ENCODE measurements around the gene TGDS.
"Not testable (repeated sequence)": the region's sequence is repeated elsewhere in the genome, so short reads cannot be mapped to it uniquely, and the experiment has no call there.

The TGDS gene, protein sequence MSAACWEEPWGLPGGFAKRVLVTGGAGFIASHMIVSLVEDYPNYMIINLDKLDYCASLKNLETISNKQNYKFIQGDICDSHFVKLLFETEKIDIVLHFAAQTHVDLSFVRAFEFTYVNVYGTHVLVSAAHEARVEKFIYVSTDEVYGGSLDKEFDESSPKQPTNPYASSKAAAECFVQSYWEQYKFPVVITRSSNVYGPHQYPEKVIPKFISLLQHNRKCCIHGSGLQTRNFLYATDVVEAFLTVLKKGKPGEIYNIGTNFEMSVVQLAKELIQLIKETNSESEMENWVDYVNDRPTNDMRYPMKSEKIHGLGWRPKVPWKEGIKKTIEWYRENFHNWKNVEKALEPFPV

DNA sequence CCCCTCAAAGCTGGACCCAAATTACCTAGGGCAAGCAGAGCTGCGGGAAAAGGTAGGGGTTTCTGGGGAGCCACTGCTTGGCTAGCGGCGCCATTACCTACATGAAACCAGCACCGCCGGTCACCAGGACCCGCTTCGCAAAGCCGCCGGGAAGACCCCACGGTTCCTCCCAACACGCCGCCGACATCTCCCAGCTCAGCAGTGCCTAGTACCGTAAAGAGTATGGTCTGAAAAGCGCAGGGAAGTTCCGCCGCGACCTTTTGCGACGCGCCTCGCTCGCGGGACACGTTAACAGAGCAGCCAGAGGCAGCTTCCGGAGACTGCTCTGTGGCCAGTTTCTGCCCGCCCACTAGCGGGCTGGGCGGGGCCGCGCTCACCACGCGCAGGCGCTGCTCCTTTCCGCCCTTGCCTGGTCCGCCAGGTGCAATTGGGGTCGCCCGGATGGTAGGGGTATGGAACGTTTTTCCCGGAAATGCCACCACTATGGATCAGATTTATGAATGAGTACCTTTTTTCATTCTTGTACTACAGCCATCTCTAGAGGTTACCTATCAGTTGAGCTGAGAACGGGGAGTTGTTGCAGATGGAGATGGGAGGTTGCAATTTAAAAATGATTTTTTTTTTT is at the start of gene TGDS:
Gene TGDS (minus strand): TSS at position 203 of the 625 bp plus-strand sequence. CDS start 16 bp downstream, at position 187.
- DNase-seq: peak; percentile 93 to 94

DNA sequence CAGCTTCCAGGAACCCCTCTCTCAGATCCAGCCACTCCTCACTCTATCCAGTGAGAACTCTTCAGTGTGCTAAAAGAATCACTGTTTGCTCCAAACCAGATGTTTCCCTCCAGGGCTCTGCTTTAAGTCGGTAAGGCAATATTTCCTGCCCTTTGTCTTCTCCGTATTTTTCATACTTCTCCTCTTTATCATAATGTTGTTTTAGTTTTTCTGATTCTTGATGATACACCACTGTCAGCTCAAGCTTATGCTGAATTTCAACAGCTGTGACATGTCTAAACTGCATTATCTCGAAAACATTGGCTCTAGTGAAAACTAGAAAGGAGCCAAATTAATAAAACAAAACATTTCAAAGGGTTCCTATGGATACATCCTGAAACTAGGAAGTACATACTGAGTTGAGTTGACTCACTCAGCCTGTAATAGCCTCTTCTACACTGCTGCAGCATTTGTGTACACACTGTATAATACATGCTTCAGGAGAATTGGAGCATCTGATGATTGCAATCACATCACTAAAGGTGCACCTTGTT is 45.5 kb upstream of the TGDS start:
- DNase-seq: no peak

DNA sequence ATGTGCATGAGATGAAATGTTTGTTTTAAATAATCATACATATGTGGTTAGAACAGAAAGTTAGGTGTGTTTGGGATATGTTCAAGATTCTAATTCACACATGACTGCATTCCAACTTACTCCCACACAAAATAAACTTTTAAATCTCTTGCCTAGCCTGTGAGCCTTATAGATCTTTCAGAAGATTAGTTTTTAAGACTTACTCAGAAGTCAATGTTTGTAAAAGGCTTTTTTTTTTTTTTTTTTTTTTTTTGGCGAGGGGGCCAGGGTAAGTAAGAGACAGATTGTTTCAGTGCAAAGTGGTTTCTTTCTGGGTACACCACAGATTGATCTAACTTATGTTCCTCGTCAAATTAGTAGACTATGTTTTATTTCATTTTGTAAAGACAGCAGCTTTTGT is 44.8 kb upstream of the TGDS start:
- no peak for DNase-seq

DNA sequence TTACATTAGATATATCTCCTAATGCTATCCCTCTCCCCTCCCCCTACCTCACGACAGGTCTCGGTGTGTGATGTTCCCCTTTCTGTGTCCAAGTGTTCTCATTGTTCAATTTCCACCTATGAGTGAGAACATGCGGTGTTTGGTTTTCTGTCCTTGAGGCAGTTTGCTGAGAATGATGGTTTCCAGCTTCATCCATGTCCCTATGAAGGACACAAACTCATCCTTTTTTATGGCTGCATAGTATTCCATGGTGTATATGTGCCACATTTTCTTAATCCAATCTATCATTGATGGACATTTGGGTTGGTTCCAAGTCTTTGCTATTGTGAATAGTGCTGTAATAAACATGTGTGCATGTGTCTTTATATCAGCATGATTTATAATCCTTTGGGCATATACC is 41.7 kb upstream of the TGDS start:
- not testable (repeated sequence) for DNase-seq

DNA sequence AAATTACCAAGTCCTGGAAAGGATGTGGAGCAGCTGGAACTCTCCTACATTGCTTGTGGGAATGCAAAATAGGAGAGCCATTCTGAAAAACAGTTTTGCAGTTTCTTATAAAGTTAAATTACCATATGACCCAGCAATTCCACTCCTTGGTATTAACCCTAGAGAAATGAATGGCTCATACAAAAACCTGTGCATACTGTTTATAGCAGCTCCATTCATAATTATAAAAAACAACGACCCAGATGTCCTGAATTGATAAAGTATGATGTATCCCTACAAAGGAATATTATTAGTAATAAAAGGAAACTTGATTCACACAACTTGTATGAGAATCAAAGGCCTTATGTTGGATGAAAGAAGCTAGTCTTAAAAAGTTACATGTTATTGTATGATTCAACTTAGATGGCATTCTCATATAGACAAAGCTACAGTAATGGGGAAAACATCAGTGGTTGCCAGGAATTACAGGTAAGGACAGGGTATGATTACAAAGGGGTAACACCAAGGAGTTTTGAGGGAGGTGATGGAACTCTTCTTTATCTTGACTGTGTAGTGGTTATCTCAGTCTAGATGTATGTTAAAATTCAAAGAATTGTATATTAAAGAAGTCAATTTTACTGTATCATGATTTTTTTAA is 41.1 kb upstream of the TGDS start:
- DNase-seq: no peak

DNA sequence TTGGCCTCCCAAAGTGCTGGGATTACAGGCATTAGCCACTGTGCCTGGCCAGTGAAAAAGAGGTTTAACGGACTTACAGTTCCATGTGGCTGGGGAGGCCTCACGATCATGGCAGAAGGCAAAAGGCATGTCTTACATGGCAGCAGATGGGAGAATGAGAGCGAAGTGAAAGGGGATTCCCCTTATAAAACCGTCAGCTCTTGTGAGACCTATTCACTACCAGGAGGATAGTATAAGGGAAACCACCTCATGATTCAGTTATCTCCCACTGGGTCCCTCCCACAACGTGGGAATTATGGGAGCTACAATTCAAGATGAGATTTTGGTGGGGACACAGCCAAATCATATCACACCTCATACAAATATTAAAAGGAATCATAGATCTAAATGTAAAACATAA is 40.1 kb upstream of the TGDS start:
- not testable (repeated sequence) for DNase-seq

DNA sequence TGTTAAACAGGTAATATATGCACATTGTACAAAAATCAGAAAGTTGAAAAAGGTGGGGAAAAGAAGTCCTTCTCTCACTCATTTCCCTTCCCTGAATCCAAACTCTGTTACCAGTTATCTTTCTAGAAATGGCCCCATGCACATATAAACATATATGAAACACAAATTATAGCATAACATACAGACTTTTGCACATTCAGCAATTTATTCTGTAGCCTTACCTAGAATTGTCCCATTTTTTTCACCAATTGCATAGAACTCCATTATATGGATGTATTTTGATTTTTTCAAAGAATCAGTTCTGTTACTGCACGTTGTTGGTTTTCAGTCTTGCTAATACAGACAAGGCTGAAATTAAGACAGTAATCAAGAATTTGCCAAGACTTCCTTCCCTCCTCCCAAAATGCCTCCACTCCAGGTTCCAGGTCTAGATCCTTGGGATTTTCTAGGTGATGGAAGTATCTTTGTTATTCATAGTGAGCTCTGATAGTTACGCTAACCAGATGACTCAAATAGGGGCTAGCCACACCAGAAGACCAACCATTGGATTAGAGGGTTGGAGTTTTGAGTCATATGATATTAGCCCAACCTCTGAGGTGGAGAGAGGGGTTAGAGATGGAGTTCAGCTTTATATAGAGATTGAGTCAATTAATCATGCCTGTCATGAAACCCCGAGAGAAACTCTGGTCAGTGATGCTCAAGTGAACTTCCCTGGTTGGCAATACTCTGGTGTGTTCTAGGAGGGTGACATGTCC is 36.5 kb upstream of the TGDS start:
- no peak for DNase-seq

DNA sequence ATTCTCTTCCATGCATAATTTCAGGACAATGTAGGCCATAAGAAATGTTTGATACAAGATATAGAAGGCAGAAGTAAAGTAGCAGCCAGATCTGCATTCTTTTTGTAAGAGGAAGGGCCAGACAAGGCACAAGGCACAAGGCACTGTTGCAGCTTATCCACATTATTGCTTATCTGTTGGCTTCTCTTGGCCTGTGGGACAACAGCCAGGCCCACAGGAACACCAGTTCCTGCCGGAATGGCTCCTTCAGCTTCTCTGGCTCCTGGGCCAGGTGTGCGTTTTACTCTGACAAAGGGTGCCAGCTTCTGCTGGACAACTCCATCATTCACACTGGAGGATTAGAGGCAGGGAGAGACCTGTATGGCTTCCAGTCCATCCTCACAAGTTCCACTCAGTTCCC is 34.9 kb upstream of the TGDS start:
- no peak for DNase-seq

DNA sequence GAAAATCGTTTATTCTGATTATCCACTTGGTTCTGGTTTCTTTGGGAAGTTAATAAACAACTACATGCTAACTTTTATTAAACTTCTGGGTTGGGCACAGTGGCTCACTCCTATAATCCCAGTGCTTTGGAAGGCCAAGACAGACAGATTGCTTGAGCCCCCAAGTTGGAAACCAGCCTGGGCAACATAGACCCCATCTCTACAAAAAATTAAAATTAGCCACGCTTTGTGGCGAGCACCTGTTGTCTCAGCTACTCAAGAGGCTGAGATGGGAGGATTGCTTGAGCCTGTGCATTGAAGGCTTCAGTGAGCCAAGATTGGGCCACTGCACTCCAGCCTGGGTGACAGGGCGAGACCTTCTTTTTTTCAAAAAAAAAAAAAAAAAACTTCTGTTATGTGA is 27.4 kb upstream of the TGDS start:
- no peak for DNase-seq

DNA sequence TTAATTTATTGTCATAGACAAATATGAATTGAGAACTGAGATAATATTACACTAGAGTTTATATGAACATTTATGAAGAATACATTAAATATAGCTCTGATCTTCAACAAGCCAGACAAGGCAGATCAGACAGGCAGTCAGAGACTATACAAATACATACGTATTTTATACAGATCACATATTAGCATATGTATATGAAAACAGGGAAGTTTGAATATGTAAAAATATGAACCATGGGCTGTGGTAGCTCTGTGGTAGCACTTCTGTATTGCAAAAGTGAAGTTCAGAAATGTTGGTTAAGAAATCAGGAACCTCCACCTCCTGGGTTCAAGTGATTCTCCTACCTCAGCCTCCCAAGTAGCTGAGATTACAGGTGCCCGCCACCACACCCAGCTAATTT is 26.4 kb upstream of the TGDS start:
- DNase-seq: peak; percentile 18 to 33

DNA sequence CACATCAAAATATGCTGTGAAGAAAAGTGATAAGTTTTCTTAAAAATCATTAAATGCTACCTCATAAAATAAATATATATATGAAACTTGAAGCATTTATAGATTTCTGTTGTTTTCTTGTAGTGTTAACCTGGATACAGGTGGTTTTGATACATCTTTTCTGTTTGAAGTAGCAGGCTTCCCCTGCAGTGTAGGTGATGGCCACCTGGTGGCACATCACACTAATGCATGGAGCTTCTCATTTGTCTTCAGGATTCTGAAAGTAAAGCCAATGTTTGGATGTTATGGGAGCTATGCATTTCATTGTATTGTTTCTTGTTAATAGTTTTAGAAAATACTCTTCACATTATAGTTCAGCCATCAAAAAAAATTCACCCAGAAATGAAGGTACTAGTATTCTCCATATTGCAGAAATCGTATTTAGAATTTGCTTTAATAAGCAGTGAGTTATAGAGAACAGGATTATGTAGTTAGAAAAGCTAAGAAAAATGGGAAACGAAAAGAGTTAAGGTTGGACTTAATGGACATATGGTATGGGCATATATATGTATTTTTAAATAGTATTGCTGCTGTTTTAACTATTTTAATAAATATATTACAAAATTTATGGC is 24.4 kb upstream of the TGDS start:
- DNase-seq: peak; percentile 12 to 50

DNA sequence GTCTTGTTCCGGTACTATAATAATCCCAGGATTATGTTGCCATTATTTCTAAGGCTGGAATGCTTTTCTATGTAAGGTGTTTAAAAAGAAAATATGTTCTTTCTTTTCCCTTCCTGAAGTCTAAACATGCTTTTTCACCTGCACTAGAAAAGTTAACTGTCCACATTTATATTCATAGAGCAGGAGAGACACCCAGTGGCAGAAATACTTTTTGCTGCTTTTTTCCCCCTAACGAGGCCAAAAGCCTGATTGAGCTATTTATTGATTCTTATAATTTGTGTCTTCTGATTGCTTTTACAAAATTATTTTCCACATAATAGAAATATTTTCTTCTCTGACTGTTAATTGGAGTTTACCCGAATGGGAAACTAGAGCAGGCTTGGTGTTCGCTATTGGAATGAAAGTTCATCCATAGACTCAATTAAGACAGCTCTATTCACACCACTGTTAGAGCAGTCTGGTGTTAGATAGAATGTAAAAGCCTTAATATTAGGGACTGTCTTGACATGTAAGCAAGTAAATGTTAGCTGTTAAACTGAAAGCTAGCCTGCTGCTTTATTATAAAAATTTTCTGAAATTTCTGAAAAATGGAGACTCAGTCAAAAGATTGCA is 21.5 kb upstream of the TGDS start:
- peak; percentile 48 to 57 for DNase-seq

DNA sequence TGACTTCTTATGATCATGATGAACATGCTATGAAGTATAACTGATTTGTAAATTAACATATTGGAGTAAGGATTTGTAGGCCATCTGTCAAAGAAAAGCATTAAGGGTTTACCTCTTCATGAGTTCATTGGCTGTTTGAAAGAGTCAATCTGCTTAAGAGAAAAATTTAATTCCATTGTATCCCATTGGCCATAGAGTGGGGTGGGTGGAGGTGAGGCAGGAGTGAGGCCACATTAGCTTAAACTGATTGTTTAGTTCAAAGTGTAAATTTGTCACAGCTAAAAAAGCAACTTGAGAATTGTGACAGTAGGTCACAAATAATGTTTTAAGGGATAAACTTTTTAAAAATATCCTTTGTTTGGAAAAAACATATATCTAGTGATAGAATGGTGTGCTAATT is 17.1 kb upstream of the TGDS start:
- DNase-seq: no peak

DNA sequence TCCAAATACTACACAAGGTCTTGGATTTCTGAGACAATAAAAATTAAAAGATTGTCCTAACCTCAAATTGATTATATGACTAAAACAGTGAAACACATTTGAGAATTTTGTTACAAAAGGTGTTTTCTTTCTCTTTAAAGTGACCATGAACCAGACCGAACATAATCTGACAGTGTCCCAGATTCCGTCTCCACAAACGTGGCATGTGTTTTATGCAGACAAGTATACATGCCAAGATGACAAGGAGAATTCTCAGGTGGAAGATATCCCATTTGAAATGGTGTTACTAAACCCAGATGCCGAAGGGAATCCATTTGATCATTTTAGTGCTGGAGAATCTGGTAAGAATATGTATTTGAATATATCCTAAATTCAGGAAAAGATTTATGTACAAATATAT is 16.1 kb upstream of the TGDS start:
- DNase-seq: no peak

DNA sequence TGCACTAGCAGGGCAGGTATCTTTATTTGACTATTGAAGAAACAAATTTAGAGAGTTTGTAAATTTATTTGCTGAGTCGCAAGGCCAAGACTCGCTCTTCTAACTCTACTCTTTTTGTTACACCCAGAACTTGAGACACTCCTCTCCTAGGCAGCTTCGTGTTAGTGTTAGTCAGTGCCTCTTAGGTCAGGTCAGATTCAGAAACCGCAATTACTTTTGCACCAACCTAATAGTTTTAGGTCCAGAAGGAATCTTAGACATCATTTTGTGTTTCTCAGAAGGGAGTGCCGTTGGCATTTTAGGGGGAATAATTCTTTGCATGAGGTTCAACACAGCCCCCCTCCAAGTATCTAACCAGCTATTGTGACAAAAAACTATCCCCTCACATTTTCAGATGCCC is 14.5 kb upstream of the TGDS start:
- no peak for DNase-seq

DNA sequence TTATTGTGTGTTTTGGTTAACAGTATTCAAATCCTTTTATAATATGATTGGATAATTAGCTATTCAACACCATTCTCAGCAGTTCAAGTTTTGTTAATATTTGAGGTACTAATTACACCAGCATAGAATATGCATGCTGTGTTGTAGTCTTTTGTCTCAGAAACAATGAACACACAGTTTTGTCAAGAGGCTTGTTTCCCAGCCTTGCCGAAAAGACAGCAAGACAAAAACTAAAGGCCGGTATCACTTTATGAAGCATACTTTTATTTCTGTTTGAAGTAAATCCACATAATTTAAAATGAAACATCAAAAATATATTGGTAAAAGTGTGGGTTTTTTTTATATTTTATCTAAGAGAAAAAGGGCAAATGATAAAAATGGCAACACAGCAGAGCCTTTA is 13.2 kb upstream of the TGDS start:
- no peak for DNase-seq

DNA sequence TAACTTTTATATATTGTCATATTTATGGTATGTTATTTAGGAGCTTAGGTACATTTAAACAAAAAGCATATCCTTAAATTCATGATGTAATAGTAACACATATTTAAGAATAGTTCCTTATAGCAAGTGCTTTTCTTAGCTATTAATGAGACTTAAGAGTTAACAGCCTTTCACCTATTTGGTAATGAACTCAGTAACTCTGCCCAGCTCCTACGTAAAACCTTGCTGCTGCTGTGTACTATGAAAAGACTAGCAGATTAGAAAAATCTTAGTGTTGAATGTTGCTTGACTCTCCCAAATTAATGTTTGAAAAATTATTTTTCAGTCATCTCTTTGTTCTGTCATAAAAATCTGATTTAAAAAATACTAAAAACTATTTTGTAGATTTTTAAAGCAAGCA is 12.6 kb upstream of the TGDS start:
- no peak for DNase-seq

DNA sequence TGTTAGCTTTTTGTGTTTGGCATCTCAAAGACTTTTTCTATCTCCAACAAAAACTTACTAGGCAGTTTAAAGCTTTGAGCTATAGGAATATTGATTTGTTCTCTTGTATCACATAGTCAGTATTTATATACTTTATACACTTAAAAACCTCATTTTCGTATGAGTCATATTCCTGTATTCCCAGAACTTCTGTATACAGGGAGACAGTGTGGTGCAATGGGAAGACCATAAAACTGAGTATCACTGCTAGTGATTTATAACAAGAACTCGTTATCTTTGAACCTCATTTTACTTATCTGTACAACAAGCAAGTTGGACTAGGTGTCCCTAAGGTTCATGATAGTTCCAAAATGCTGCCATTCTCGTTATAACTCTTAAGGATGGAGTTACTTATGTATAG is 12.0 kb upstream of the TGDS start:
- no peak for DNase-seq

DNA sequence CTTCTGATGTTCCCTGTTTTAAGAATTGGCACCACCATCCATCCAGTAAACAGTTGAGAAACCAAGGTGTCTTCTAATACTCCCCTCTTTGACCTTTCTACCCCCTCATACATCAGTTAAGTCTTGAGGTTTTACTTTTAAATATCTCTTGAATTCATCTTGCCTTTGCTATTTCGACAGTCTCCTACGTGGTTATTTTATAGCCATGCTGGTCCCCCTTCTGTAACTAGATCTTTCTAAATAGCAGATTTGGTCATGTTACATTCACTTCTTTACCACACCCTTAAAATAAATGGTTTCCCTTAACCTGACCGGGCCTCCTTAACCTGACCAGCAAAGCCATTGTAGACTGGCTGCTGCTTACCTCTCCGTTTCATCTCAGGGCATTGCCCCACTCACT is 11.1 kb upstream of the TGDS start:
- DNase-seq: no peak

DNA sequence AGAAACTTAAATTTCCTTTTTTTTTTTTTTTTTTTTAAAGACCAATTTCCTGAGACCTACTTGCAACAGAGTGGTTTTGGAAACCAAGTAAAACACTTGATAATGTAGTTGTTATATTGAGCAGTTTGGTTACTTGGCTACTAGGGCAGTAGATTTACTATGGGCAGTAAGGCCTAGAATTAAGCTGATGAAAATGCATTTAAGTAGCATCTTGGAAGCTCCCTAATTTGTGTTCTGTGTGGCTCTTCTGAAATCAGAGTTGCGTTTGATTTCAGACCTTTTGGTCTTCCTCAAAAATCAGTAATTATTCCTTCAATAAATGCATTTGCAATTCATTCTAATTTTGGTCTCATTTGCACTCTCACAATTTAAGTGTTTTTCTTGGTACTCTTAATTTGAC is 6.5 kb upstream of the TGDS start:
- DNase-seq: peak in 1 of 2 experiments; percentile 18

DNA sequence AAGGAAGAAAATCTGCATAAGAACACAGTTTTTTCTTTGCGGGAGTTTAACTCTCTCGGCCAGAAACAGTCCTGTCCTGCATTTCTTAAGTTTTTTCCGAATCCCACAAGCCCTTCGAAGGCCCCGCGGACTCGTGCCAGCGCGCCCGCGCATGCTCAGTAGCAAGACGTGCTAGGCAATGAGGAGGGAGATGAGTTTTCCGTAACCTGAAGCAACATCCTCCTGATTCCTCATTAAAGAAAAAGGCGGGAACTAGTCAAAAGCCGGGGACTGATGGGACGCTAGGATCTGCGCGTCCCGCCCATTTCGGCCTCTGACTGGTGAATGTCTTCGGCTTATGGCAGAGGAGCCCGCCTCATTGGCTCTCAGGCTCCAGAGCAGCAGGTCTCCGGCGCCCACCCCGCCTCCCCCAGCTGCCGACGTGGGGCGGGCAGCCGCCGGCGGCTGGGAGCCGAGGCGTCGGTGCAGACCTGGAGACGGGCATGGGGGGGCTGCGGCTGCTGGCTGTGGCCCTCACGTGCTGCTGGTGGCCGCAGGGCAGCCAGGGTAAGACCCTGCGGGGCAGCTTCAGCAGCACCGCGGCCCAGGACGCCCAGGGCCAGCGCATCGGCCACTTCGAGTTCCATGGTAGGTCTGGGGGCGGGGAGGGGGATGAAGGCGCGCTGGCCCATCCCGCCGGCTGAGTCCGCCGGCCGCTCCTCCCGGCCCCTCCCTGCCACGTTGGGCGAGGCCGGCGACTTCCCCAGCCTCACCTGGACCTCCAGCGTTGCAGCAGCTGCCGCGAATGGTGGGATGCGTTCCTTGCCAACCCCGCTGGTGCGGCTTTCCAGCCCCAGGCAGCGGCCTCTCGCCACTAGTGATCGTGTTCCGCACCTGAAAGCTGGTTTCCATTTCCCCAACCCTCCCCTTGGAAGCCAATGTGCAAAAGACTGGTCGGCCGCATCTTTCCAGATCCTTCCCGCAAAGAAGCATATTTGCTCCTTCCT is 5.8 kb upstream of the TGDS start, which contains the start of gene GPR180:
Gene GPR180 (plus strand): TSS at position 412 of the 986 bp plus-strand sequence. CDS start 71 bp downstream, at position 483.
- peak; percentile 99 to 100 for DNase-seq
